Brain microvascular endothelial cell (primary cell): ENCODE measurements around the gene GCNT4.

Experiments used
- DNase-seq: peaks from one replicate; pipeline ENCODE4 v3.0.0-alpha.2; 2020
- H3K27ac ChIP-seq: fragments of 250-450 bp; sonication (Bioruptor Pico); 2 replicates; pipeline ENCODE4 v1.5.1; 2020; ENCODE audit warnings: mild to moderate bottlenecking, moderate library complexity
- H3K27me3 ChIP-seq: fragments of 250-450 bp; sonication (Bioruptor Pico); replicated peaks from 2 replicates; pipeline ENCODE4 v1.5.1; 2020; ENCODE audit warnings: mild to moderate bottlenecking
- H3K36me3 ChIP-seq: fragments of 250-450 bp; sonication (Bioruptor Pico); replicated peaks from 2 replicates; pipeline ENCODE4 v1.5.1; 2020; ENCODE audit warnings: mild to moderate bottlenecking
- H3K4me3 ChIP-seq: 2 replicates; pipeline ENCODE4 v1.5.1; 2011; ENCODE audit warnings: low read depth, mild to moderate bottlenecking, control low read depth, low read length, moderate library complexity
- CTCF ChIP-seq: IDR thresholded peaks from 2 replicates; pipeline ENCODE4 v1.5.1; 2011; ENCODE audit warnings: low read depth, mild to moderate bottlenecking, moderate library complexity, low read length, control low read depth, inconsistent platforms; ENCODE audit errors: missing control alignments
- in situ Hi-C: cut with HindIII; loops from 2 replicates; pipeline ENCODE4 v1.10.0; 2017; ENCODE audit warnings: low sequenced_read_pairs, low pct_ligation_motif_present

GCNT4 gene

GRCh38 chr5:75031366-75031765 lies 21.0 kb downstream of the GCNT4 start:
- Histone ChIP-seq H3K36me3 (no peaks in the 10 kb centered on the region), H3K4me3 (no peak overlapping the region), H3K27ac (no peak overlapping the region), H3K27me3 (no peaks in the 10 kb centered on the region)
- in situ Hi-C loops: no loop called here
- DNase-seq: no peak
- no peak for TF ChIP-seq CTCF

- no peak for TF ChIP-seq CTCF
- in situ Hi-C loops: no loop called here
Measured at GRCh38 chr5:75028090-75028489, 24.3 kb downstream of the GCNT4 start.

GRCh38 chr5:75023368-75024159 lies 28.8 kb downstream of the GCNT4 start:
- Histone ChIP-seq H3K27ac (no peak overlapping the region), H3K36me3 (no peaks in the 10 kb centered on the region), H3K4me3 (no peak overlapping the region), H3K27me3 (no peaks in the 10 kb centered on the region)
- TF ChIP-seq CTCF: no peak
- DNase-seq: peak; percentile 12
- in situ Hi-C loops: no loop called here

More at GRCh38 chr5:75028090-75028489, 24.3 kb downstream of the GCNT4 start:
- H3K36me3 ChIP-seq: no peaks in the 10 kb centered on the region
- no peak for DNase-seq
- no peak overlapping the region for H3K4me3 ChIP-seq
- H3K27me3 ChIP-seq: no peaks in the 10 kb centered on the region
- H3K27ac ChIP-seq: no peak overlapping the region

- TF ChIP-seq CTCF: no peak
- no peaks in the 10 kb centered on the region for H3K36me3 ChIP-seq
- in situ Hi-C loops: no loop called here
- no peak overlapping the region for H3K27ac ChIP-seq
- no peak overlapping the region for H3K4me3 ChIP-seq
- no peak for DNase-seq
- no peaks in the 10 kb centered on the region for H3K27me3 ChIP-seq
Measured at GRCh38 chr5:75021800-75022199, 30.6 kb downstream of the GCNT4 start.

- H3K36me3 ChIP-seq: no peaks in the 10 kb centered on the region
- no peaks in the 10 kb centered on the region for H3K27me3 ChIP-seq
- in situ Hi-C loops: no loop called here
- H3K27ac ChIP-seq: no peak overlapping the region
- TF ChIP-seq CTCF: no peak
- DNase-seq: no peak
- no peak overlapping the region for H3K4me3 ChIP-seq
Measured at GRCh38 chr5:75021219-75021618, 31.1 kb downstream of the GCNT4 start.

GRCh38 chr5:75020016-75020656 lies 32.2 kb downstream of the GCNT4 start:
- no peak for DNase-seq
- Histone ChIP-seq H3K4me3 (no peak overlapping the region), H3K27me3 (no peaks in the 10 kb centered on the region), H3K36me3 (no peaks in the 10 kb centered on the region), H3K27ac (no peak overlapping the region)
- in situ Hi-C loops: no loop called here
- no peak for TF ChIP-seq CTCF
